ENCODE data around the gene KDM4C.

- TF ChIP-seq POLR2AphosphoS5 (IDR thresholded peaks at IDR 0.05; ENCODE audit: low read depth, low read length) (no peak), TAF1 (IDR thresholded peaks at IDR 0.05; ENCODE audit: borderline replicate concordance, low read depth, low read length) (no peak)
Measured at GRCh38 chr9:6943293-6943692, 185.5 kb downstream of the KDM4C start.
